Adrenal gland (tissue), 12 donors: ENCODE results near the gene EIF4A3. TPM values are rescaled to one million over a fixed set of nuclear protein-coding genes. Genes with fewer than 3 reads are reported as not detected.

Experiments used
- DNase-seq, 7 donors: peaks; one replicate each; pipeline ENCODE4 v3.0.0-alpha.2; 2019 to 2020
- H3K27ac ChIP-seq, 5 donors: fragments of 200-600 bp; sonication (generic) in 4 of 5; 1 replicate in 3 of 5; 2 replicates in 2 of 5; pipeline versions ENCODE4 v1.5.1 to v1.8.0; 2016 to 2020; ENCODE audit warnings: mild to moderate bottlenecking in 1 of 5
- H3K27me3 ChIP-seq: fragments of 200-600 bp; 2 replicates; pipeline ENCODE4 v1.8.0; 2021
- H3K36me3 ChIP-seq, 2 donors: fragments of 200-600 bp; replicated peaks in 1 of 2; 1 replicate in 1 of 2; 2 replicates in 1 of 2; pipeline versions ENCODE4 v1.5.1 to v1.8.0; 2018 to 2022
- H3K4me1 ChIP-seq, 2 donors: fragments of 200-600 bp; replicated peaks in 1 of 2; 1 replicate in 1 of 2; 2 replicates in 1 of 2; pipeline versions ENCODE4 v1.5.1 to v1.8.0; 2018 to 2021
- H3K4me3 ChIP-seq, 4 donors: fragments of 200-600 bp; sonication (generic) in 3 of 4; one replicate each; pipeline ENCODE4 v1.5.1; 2016 to 2018
- H3K9me3 ChIP-seq, 3 donors: fragments of 200-600 bp; sonication (generic) in 1 of 3; replicated peaks in 1 of 3; 1 replicate in 2 of 3; 2 replicates in 1 of 3; pipeline versions ENCODE4 v1.5.1 to v1.8.0; 2016 to 2021
- POLR2A ChIP-seq, 2 donors: fragments of 450-650 bp; IDR thresholded peaks; one replicate each; pipeline ENCODE4 v1.6.1; 2017; ENCODE audit warnings: antibody characterized with exemption in 2 of 2, mild to moderate bottlenecking in 2 of 2, moderate library complexity in 1 of 2
- WGBS, 4 donors: extraction: QIAGEN DNeasy Blood & Tissue Kit in 2 of 4; methylation state at CpG; one replicate each; pipeline versions ENCODE4 v1.1.5 to v1.1.7; 2013 to 2017; 5-methylcytosine and 5-hydroxymethylcytosine counted together
- intact Hi-C, 2 donors: fragments of 100-400 bp; cut with DNase I; formaldehyde crosslinking; loops; one replicate each; pipeline versions ENCODE4 v1.14.1 to v1.15.0; 2022 to 2023
- polyA plus RNA-seq, 3 donors: library from polyadenylated mRNA; stranded (reverse); fragments of 200-250 nt in 2 of 3; fragments of 350-450 nt in 1 of 3; fragmentation: Illumina TruSeq in 1 of 3; extraction: RNeasy Lipid Tissue Mini Kit (QIAGEN cat#74804) in 1 of 3; gene quantifications; one replicate each; pipeline ENCODE4 v1.2.3, GENCODE V29; 2013 to 2014
- total RNA-seq, 9 donors: library from RNA; depleted of rRNA in 4 of 9; stranded (reverse); fragments of >200 nt in 4 of 9; fragments of 120-200 nt in 1 of 9; fragmentation: NEBNext Ultra II Directional in 1 of 9; extraction: Animal tissue kit (Norgen Biotek cat#: 25700) in 1 of 9; gene quantifications; one replicate each; pipeline versions ENCODE4 v1.1.0 to v1.2.4, GENCODE V29; 2013 to 2023
- TF ChIP-seq, protein P1 (sequence below), 6 experiments: fragments of 450-650 bp in 4 of 6; fragments of 200-600 bp in 2 of 6; sonication (generic) in 1 of 6; IDR thresholded peaks; 1 replicate in 5 of 6; 2 replicates in 1 of 6; pipeline versions ENCODE4 v1.5.1 to v1.8.0; 2016 to 2021; ENCODE audit warnings: antibody characterized with exemption in 6 of 6, mild to moderate bottlenecking in 2 of 6, moderate library complexity in 1 of 6
- donor health status: healthy with polysubstance abuse.
- donor health status: Bipolar disorder and iron deficiency.
- donor health status: DM: yes; HTN: yes; CAD: no.
- donor health status: DM: no; HTN: no; CAD: no.
- donor health status: DM: no; HTN: no; CAD: no.
- donor health status: DM: yes; HTN: yes; CAD: no.

EIF4A3 gene
- total and polyA plus RNA-seq, 12 donors, result 31.0 to 161 (median 81.0) TPM

DNA sequence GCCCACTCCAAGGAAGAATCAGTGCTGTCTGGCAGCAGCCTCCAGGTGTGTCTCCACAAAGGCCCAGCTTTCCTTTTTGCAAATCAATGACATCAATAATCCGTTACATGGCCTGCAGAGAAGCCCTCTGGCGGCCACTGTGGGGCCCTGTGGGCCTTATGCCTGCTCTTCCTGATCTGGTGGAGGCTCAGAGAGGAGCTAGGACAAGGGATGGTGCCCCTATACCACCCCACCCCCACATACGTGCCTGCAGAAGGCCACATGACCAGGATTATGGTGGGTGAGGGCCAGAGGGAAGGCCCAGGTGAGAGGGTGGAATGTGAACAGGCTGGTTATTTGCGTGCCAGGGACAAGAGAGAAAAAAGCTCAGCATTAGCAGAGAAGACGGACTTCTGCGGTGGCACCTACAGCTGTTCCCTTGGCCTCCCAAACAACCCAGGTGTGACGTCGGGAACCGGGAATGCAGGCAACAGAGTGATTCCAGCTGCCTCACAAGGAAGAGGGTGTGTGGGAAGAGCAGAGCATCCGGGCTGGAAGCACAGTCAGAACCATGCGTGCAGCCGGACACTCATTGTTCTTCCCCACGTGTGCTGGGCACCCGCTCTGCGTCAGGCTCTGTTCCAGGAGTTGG, 22.5 kb downstream of the EIF4A3 start:
- Histone ChIP-seq H3K9me3 (no peaks in the 10 kb centered on the region), H3K36me3 (no peaks in the 10 kb centered on the region), H3K4me1 (no peaks in the 10 kb centered on the region), H3K4me3 (no peak overlapping the region), H3K27me3 (no peaks in the 10 kb centered on the region), H3K27ac (no peak overlapping the region)
- 71 to 77% (median 75%) methylated on average over 13 to 15 of the region's 15 CpGs for WGBS, 4 donors
- intact Hi-C loops, result no loop called here
- DNase-seq, result peak in 3 of 7 donors; percentile 2 to 6 (median 5)
- TF ChIP-seq, protein P1, sequence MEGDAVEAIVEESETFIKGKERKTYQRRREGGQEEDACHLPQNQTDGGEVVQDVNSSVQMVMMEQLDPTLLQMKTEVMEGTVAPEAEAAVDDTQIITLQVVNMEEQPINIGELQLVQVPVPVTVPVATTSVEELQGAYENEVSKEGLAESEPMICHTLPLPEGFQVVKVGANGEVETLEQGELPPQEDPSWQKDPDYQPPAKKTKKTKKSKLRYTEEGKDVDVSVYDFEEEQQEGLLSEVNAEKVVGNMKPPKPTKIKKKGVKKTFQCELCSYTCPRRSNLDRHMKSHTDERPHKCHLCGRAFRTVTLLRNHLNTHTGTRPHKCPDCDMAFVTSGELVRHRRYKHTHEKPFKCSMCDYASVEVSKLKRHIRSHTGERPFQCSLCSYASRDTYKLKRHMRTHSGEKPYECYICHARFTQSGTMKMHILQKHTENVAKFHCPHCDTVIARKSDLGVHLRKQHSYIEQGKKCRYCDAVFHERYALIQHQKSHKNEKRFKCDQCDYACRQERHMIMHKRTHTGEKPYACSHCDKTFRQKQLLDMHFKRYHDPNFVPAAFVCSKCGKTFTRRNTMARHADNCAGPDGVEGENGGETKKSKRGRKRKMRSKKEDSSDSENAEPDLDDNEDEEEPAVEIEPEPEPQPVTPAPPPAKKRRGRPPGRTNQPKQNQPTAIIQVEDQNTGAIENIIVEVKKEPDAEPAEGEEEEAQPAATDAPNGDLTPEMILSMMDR (IDR thresholded peaks at IDR 0.05), result peak in 1 of 6 experiments; percentile 21
- no peak for TF ChIP-seq POLR2A (IDR thresholded peaks at IDR 0.05)

DNA sequence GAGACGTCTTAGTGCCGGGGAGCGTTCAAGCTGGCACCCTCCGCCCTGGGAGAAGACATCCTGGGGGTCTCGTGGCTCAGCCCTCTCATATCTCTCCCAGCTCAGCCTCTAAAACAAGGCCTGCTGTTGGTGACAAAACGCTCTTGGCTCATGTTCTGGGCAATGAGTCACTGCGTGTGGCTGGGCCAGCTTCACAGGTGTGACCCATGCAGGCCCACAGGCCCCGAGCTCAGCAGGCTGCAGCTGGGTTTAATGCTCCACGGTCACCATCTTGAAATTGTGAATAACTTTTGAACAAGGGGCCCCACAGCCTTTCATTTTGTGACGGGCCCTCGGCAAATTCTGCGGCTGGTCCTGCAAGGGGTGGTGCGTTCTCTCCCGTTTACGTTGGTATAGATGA, 23.1 kb downstream of the EIF4A3 start:
- Histone ChIP-seq H3K4me1 (no peaks in the 10 kb centered on the region), H3K4me3 (no peak overlapping the region), H3K9me3 (no peaks in the 10 kb centered on the region), H3K36me3 (no peaks in the 10 kb centered on the region), H3K27ac (no peak overlapping the region), H3K27me3 (no peaks in the 10 kb centered on the region)
- DNase-seq, result peak; percentile 68 to 84 (median 81)
- intact Hi-C loops, result no loop called here
- WGBS, 4 donors, result 68 to 73% (median 69%) methylated on average over 12 to 15 of the region's 15 CpGs
- TF ChIP-seq, protein P1 (IDR thresholded peaks at IDR 0.05), result no peak
- no peak for TF ChIP-seq POLR2A (IDR thresholded peaks at IDR 0.05)

DNA sequence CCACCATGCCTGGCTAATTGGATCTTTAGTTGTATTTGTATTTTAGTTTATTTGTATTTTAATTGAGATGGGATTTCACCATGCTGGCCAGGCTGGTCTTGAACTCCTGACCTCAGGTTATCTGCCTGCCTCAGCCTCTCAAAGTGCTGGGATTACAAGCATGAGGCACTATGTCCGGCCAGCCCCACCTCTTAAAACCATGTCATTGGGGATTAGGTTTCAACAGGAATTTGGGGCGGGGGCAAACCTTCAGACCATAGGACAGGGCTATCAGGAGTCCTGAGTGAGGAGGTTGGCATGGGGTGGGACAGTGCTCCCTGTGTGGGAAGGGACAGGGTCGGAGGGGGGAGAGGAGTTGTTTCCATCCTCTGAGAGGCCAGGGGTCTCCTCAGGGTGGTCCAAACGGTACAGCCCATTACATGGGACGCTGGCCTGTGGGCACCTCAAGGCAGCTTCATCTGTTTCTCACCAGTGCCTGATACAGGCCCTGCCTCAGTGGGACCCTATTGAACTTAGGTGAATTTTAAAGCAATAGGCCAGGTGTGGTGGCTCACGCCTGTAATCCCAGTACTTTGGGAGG, 23.9 kb downstream of the EIF4A3 start:
- H3K36me3 ChIP-seq, result no peaks in the 10 kb centered on the region
- no peaks in the 10 kb centered on the region for H3K9me3 ChIP-seq
- H3K4me1 ChIP-seq, result no peaks in the 10 kb centered on the region
- intact Hi-C loops, result no loop called here
- WGBS, 4 donors, result 78 to 91% (median 83%) methylated on average over 5 to 6 of the region's 6 CpGs
- H3K27me3 ChIP-seq, result no peaks in the 10 kb centered on the region
- no peak overlapping the region for H3K4me3 ChIP-seq
- TF ChIP-seq, protein P1 (IDR thresholded peaks at IDR 0.05), result no peak
- TF ChIP-seq POLR2A (IDR thresholded peaks at IDR 0.05), result no peak
- H3K27ac ChIP-seq, result no peak overlapping the region
- peak in 1 of 7 donors; percentile 4 for DNase-seq

DNA sequence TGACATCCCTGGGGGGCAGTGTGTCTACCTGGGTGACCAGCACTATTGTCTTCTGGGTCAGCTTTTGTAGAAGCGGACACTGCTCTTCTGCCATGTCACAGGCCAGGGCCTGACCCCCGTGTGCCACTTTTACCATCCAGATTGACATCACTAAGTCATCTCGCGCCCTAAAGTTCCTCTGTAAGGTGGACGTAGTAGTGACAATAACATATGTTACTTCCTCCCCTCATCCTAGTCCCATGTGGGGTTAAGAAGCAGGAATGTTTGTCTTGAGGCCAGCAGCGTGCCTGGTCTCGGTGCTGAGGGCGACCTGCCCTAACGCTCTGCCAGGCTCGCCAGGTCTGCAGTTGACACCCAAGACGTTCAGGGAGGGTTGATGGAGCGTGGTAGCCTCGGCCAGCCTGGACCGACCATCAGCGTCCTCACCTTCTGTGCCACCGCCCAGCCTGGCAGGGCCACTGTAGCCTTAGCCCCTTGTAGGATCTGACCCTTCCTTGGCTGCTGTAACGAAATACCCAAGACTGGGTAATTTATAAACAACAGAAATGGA, 24.8 kb downstream of the EIF4A3 start:
- TF ChIP-seq, protein P1 (IDR thresholded peaks at IDR 0.05), result no peak
- TF ChIP-seq POLR2A (IDR thresholded peaks at IDR 0.05), result no peak
- DNase-seq, result peak in 2 of 7 donors; percentile 4 to 6
- intact Hi-C loops, result no loop called here
- no peaks in the 10 kb centered on the region for H3K9me3 ChIP-seq
- no peaks in the 10 kb centered on the region for H3K36me3 ChIP-seq
- H3K4me1 ChIP-seq, result no peaks in the 10 kb centered on the region
- WGBS, 4 donors, result 92 to 97% (median 93%) methylated on average over 9 to 17 of the region's 17 CpGs
- no peak overlapping the region for H3K27ac ChIP-seq
- no peak overlapping the region for H3K4me3 ChIP-seq
- no peaks in the 10 kb centered on the region for H3K27me3 ChIP-seq
